Muscle layer of colon (tissue), 2 donors: ENCODE data around the gene FIGNL2.
"Not testable (repeated sequence)": the region's sequence is repeated elsewhere in the genome, so short reads cannot be mapped to it uniquely, and the experiment has no call there.

Experiments
- H3K27ac ChIP-seq: one replicate; pipeline ENCODE4 v1.7.0; 2013; ENCODE audit warnings: low read depth, mild to moderate bottlenecking, low read length, moderate library complexity
- H3K27me3 ChIP-seq, 2 donors: one replicate each; pipeline ENCODE4 v1.7.0; 2013; ENCODE audit warnings: low read length in 2 of 2, mild to moderate bottlenecking in 2 of 2; ENCODE audit not compliant: insufficient read depth in 2 of 2, control insufficient read depth in 1 of 2
- H3K36me3 ChIP-seq: one replicate; pipeline ENCODE4 v1.7.0; 2013; ENCODE audit warnings: mild to moderate bottlenecking, low read length; ENCODE audit not compliant: insufficient read depth
- H3K4me1 ChIP-seq: one replicate; pipeline ENCODE4 v1.7.0; 2013; ENCODE audit warnings: mild to moderate bottlenecking, low read length; ENCODE audit not compliant: insufficient read depth
- H3K4me3 ChIP-seq, 2 donors: one replicate each; pipeline ENCODE4 v1.7.0; 2013; ENCODE audit warnings: low read length in 2 of 2, low read depth in 1 of 2, mild to moderate bottlenecking in 1 of 2, moderate library complexity in 1 of 2
- H3K9ac ChIP-seq: one replicate; pipeline ENCODE4 v1.7.0; 2013; ENCODE audit warnings: low read length
- H3K9me3 ChIP-seq: one replicate; pipeline ENCODE4 v1.7.0; 2013; ENCODE audit warnings: mild to moderate bottlenecking, low read length
- donor health status: abdominal sarcoma.
- donor health status: Adenocarcinoma of cecum.

FIGNL2 gene

GRCh38 chr12:51838762-51839161, 9.8 kb downstream of the FIGNL2 start:
- Histone ChIP-seq H3K36me3 (no peaks in the 10 kb centered on the region), H3K27ac (no peak overlapping the region)

DNA sequence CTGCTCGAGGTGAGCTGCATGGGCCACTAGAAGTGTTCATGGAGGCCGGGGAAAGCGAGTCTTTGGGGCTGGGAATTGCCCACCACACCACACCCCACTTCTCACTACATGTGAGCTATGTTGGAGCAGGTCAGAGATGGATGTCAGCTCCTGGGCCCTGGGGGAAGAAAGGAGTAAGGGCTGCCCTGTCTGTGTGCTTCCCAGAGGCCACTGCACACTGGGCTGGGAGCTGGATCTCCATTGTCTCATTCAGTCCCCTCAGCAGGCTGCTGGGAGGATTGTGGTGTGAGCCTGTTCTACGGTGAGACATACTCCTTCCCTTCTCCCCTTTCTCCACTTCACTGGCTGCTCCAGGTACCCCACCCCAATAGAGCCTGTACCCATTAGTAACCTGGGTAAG, 10.5 kb downstream of the FIGNL2 start:
- Histone ChIP-seq H3K27me3 (peaks cover 6 to 15% of the 10 kb centered on the region in 2 donors), H3K36me3 (no peaks in the 10 kb centered on the region), H3K9me3 (no peaks in the 10 kb centered on the region), H3K4me3 (no peak overlapping the region), H3K9ac (no peak overlapping the region), H3K4me1 (no peaks in the 10 kb centered on the region), H3K27ac (no peak overlapping the region)

More at GRCh38 chr12:51838762-51839161, 9.8 kb downstream of the FIGNL2 start:
- H3K9me3 ChIP-seq: no peaks in the 10 kb centered on the region
- peaks cover 10 to 22% of the 10 kb centered on the region in 2 donors for H3K27me3 ChIP-seq
- H3K4me1 ChIP-seq: no peaks in the 10 kb centered on the region
- H3K9ac ChIP-seq: no peak overlapping the region
- no peak overlapping the region for H3K4me3 ChIP-seq

GRCh38 chr12:51837286-51837685, 11.2 kb downstream of the FIGNL2 start:
- H3K9me3 ChIP-seq: no peaks in the 10 kb centered on the region
- no peaks in the 10 kb centered on the region for H3K36me3 ChIP-seq
- no peak overlapping the region for H3K9ac ChIP-seq
- no peak overlapping the region for H3K27ac ChIP-seq
- peaks cover 6 to 12% of the 10 kb centered on the region in 2 donors for H3K27me3 ChIP-seq
- no peaks in the 10 kb centered on the region for H3K4me1 ChIP-seq
- H3K4me3 ChIP-seq: no peak overlapping the region

DNA sequence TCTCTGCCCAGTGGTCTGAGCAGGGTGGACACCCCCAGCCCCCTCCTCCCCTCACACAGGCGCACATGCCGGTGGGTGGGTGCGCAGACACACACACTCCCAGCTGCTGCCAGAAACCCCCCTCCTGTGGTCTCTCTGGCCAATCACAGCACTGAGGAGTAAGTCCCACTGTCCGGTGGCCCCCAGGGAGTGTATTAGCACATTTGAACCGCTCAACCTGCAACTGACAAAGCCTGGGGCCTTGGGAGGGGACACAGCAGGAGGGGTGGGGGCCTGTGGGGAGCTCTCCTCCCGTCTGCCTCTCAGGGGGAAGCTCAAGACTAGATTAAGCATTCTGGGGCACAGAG, 11.7 kb downstream of the FIGNL2 start:
- no peak overlapping the region for H3K27ac ChIP-seq
- no peaks in the 10 kb centered on the region for H3K36me3 ChIP-seq
- peaks cover 3 to 7% of the 10 kb centered on the region in 2 donors for H3K27me3 ChIP-seq
- no peaks in the 10 kb centered on the region for H3K9me3 ChIP-seq
- H3K4me3 ChIP-seq: no peak overlapping the region
- no peak overlapping the region for H3K9ac ChIP-seq
- no peaks in the 10 kb centered on the region for H3K4me1 ChIP-seq

GRCh38 chr12:51836041-51836826, 12.3 kb downstream of the FIGNL2 start:
- H3K27me3 ChIP-seq: peaks cover 0 to 4% of the 10 kb centered on the region in 2 donors
- H3K4me3 ChIP-seq: no peak overlapping the region
- H3K36me3 ChIP-seq: no peaks in the 10 kb centered on the region
- no peaks in the 10 kb centered on the region for H3K4me1 ChIP-seq
- H3K9me3 ChIP-seq: no peaks in the 10 kb centered on the region
- no peak overlapping the region for H3K9ac ChIP-seq
- no peak overlapping the region for H3K27ac ChIP-seq

- H3K4me3 ChIP-seq: no peak overlapping the region
- H3K27ac ChIP-seq: no peak overlapping the region
- no peaks in the 10 kb centered on the region for H3K36me3 ChIP-seq
- H3K9me3 ChIP-seq: no peaks in the 10 kb centered on the region
- H3K27me3 ChIP-seq: peaks cover 0 to 4% of the 10 kb centered on the region in 2 donors
- H3K4me1 ChIP-seq: no peaks in the 10 kb centered on the region
- H3K9ac ChIP-seq: no peak overlapping the region
Measured at GRCh38 chr12:51834411-51834810, 14.1 kb downstream of the FIGNL2 start.

- peaks cover 0 to 4% of the 10 kb centered on the region in 2 donors for H3K27me3 ChIP-seq
- no peak overlapping the region for H3K27ac ChIP-seq
- no peak overlapping the region for H3K4me3 ChIP-seq
- H3K9ac ChIP-seq: no peak overlapping the region
- H3K4me1 ChIP-seq: no peaks in the 10 kb centered on the region
- no peaks in the 10 kb centered on the region for H3K9me3 ChIP-seq
- H3K36me3 ChIP-seq: no peaks in the 10 kb centered on the region
Measured at GRCh38 chr12:51833448-51834227, 14.9 kb downstream of the FIGNL2 start.

DNA sequence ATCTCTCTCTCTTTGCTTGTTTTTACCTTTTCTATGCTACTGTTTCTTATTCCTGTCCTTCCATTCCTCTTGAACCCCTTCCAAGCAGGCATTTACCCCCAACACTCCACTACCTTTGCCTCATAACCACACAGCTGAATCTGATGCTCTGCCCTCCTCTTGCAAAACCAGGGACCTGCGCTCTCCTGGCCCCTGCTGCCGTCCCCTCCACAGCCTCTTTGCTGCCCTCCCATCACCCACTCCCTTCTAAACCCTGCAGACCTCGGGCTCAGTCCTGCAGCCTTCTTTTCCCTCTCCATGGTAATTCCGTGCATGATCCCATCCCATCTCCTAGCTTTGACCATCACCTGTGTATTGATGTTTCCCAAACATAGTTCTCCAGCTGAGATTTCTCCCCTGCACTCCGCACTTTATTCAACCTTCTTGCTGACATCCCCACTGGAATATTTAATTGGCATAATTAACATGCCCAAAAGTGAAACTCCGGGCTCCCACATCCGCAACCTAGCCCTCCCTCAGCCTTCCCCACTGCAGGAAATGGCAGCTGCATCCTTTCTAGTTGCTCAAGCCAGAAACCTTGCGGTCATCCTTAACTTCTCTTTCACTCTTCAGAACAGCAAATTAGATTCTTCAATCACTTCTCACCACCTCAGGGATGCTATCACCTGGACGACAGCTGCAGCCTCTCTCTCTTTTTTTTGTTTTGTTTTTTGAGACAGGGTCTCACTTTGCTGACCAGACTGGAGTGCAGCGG, 16.0 kb downstream of the FIGNL2 start:
- no peak overlapping the region for H3K9ac ChIP-seq
- H3K4me3 ChIP-seq: no peak overlapping the region
- peaks cover 0 to 4% of the 10 kb centered on the region in 2 donors for H3K27me3 ChIP-seq
- H3K9me3 ChIP-seq: no peaks in the 10 kb centered on the region
- no peak overlapping the region for H3K27ac ChIP-seq
- no peaks in the 10 kb centered on the region for H3K36me3 ChIP-seq
- no peaks in the 10 kb centered on the region for H3K4me1 ChIP-seq

- H3K36me3 ChIP-seq, H3K27ac ChIP-seq, H3K9ac ChIP-seq, H3K4me1 ChIP-seq, H3K4me3 ChIP-seq, H3K9me3 ChIP-seq, H3K27me3 ChIP-seq: not testable (repeated sequence)
Measured at GRCh38 chr12:51831817-51832216, 16.7 kb downstream of the FIGNL2 start.

- H3K27ac ChIP-seq: no peak overlapping the region
Measured at GRCh38 chr12:51829641-51830040, 18.9 kb downstream of the FIGNL2 start.

DNA sequence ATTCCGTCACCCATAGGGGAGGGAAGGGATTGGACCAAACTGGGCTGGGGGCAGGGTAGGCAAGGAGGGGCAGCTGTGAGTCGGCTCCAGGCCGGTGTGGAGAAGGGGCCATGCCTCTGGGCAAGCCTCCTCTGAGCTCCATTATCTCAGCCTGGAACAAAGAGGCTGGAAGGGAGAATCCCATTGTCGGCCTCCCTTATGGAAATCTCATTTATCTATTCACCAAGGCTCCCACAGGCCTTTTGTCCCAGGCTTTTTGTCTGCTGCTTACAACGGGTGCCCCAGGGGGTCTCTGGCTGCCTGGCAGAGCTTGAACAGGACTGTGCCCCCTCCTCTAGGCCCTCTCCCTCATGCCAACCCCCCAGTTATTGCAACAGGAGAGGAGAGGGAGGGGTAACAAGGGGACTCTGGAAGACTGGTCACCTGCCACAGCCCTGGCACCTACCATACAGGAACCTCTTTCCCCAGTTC, 19.5 kb downstream of the FIGNL2 start:
- no peak overlapping the region for H3K27ac ChIP-seq
- no peaks in the 10 kb centered on the region for H3K4me1 ChIP-seq
- H3K9me3 ChIP-seq: no peaks in the 10 kb centered on the region
- H3K9ac ChIP-seq: no peak overlapping the region
- peaks cover 0 to 4% of the 10 kb centered on the region in 2 donors for H3K27me3 ChIP-seq
- H3K36me3 ChIP-seq: no peaks in the 10 kb centered on the region
- no peak overlapping the region for H3K4me3 ChIP-seq

More at GRCh38 chr12:51829641-51830040, 18.9 kb downstream of the FIGNL2 start:
- H3K27me3 ChIP-seq: peaks cover 0 to 4% of the 10 kb centered on the region in 2 donors
- no peak overlapping the region for H3K4me3 ChIP-seq
- H3K36me3 ChIP-seq: no peaks in the 10 kb centered on the region
- no peak overlapping the region for H3K9ac ChIP-seq
- H3K9me3 ChIP-seq: no peaks in the 10 kb centered on the region
- no peaks in the 10 kb centered on the region for H3K4me1 ChIP-seq
